Body of pancreas (tissue), 4 donors: ENCODE data around the gene KLF14. TPM values are rescaled to one million over a fixed set of nuclear protein-coding genes. Genes with fewer than 3 reads are reported as not detected.

Source experiments
- ATAC-seq: fragments of 150-250 bp; one replicate; pipeline ENCODE4 v1.9.1; 2016
- DNase-seq, 4 donors: peaks; one replicate each; pipeline ENCODE4 v3.0.0-alpha.2; 2019
- H3K27ac ChIP-seq, 4 donors: fragments of 200-600 bp; sonication (generic); 1 replicate in 3 of 4; 2 replicates in 1 of 4; pipeline versions ENCODE4 v1.5.1 to v1.6.1; 2016 to 2019; ENCODE audit warnings: mild to moderate bottlenecking in 1 of 4, mixed read lengths in 1 of 4, moderate library complexity in 1 of 4
- H3K27me3 ChIP-seq, 2 donors: fragments of 200-600 bp; sonication (generic); one replicate each; pipeline ENCODE4 v1.6.0; 2016; ENCODE audit warnings: mild to moderate bottlenecking in 1 of 2
- H3K36me3 ChIP-seq, 2 donors: fragments of 200-600 bp; sonication (generic); replicated peaks in 1 of 2; 2 replicates each; pipeline ENCODE4 v1.5.1; 2016; ENCODE audit warnings: low read depth in 2 of 2; ENCODE audit not compliant: insufficient read depth in 1 of 2
- H3K4me1 ChIP-seq: fragments of 200-600 bp; sonication (generic); one replicate; pipeline ENCODE4 v1.6.0; 2016
- H3K4me3 ChIP-seq, 2 donors: fragments of 200-600 bp; sonication (generic); 1 replicate in 1 of 2; 2 replicates in 1 of 2; pipeline ENCODE4 v1.5.1; 2016 to 2019
- H3K9me3 ChIP-seq, 3 donors: fragments of 200-600 bp; sonication (generic); 1 replicate in 2 of 3; 2 replicates in 1 of 3; pipeline ENCODE4 v1.5.1; 2016
- POLR2A ChIP-seq, 3 donors: fragments of 450-650 bp; IDR thresholded peaks; one replicate each; pipeline ENCODE4 v1.6.1; 2016; ENCODE audit warnings: antibody characterized with exemption in 3 of 3, mild to moderate bottlenecking in 2 of 3
- whole genome bisulfite sequencing, 2 donors: methylation state at CpG; one replicate each; pipeline ENCODE4 v1.1.5; 2017; 5-methylcytosine and 5-hydroxymethylcytosine counted together
- intact Hi-C: fragments of 100-400 bp; cut with DNase I; formaldehyde crosslinking; loops from one replicate; pipeline ENCODE4 v1.15.1; 2023
- total RNA-seq, 2 donors: library from RNA; depleted of rRNA; stranded (reverse); fragments of >200 nt; gene quantifications; one replicate each; pipeline ENCODE4 v1.1.0, GENCODE V29; 2016
- TF ChIP-seq, protein P1 (sequence below), 7 experiments: fragments of 450-650 bp in 4 of 7; fragments of 200-600 bp in 3 of 7; sonication (generic) in 3 of 7; IDR thresholded peaks; one replicate each; pipeline ENCODE4 v1.5.1; 2016 to 2019; ENCODE audit warnings: antibody characterized with exemption in 7 of 7

The KLF14 gene
- total RNA-seq, 2 donors from 2014 or later, result 1.6 TPM; not detected in 1

DNA sequence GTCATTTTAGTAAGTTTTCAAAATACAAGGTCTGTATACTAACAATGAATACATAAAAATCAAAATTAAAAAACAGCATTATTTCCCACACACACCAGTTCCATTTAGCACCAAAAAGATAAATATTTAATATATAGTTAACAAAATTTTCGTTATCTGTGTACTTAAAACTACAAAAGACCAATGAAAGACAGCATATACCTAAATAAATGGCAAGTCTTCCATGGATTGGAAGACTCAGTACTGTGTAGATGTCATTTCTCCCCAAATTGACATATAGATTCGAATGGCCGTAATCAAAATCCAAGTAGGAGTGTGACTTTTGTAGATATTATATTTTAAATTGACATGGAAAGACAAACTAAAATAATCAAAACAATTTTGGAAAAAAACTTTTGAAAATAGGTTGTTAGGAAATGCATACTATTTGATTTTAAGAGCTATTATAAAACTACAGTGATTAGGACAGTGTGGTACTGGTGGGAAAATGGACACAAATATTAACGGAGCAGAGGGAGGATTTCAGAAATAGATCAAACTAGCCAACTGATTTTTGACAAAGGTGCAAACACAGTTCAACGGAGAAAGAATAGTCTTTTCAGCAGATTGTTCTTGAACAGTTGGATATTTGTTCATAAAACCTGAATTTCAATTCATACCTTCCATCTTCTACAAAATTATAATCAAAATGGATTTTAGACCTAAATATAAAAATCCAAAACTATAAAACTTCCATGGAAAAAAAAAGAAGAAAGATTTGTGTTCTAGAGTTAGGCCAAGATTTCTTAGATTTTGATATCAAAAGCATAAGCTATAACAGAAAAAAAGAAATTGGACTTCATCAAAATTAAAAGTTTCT, 14.8 kb upstream of the KLF14 start:
- Histone ChIP-seq H3K9me3 (no peaks in the 10 kb centered on the region), H3K4me3 (no peak overlapping the region), H3K27ac (no peak overlapping the region), H3K27me3 (no peaks in the 10 kb centered on the region), H3K4me1 (no peaks in the 10 kb centered on the region), H3K36me3 (no peaks in the 10 kb centered on the region)
- intact Hi-C loops, result no loop called here
- 88 to 92% methylated on average over 5 of the region's 5 CpGs for WGBS, 2 donors
- no peak for ATAC-seq
- DNase-seq, result no peak
- no peak for TF ChIP-seq POLR2A (IDR thresholded peaks at IDR 0.05)
- TF ChIP-seq, protein P1, sequence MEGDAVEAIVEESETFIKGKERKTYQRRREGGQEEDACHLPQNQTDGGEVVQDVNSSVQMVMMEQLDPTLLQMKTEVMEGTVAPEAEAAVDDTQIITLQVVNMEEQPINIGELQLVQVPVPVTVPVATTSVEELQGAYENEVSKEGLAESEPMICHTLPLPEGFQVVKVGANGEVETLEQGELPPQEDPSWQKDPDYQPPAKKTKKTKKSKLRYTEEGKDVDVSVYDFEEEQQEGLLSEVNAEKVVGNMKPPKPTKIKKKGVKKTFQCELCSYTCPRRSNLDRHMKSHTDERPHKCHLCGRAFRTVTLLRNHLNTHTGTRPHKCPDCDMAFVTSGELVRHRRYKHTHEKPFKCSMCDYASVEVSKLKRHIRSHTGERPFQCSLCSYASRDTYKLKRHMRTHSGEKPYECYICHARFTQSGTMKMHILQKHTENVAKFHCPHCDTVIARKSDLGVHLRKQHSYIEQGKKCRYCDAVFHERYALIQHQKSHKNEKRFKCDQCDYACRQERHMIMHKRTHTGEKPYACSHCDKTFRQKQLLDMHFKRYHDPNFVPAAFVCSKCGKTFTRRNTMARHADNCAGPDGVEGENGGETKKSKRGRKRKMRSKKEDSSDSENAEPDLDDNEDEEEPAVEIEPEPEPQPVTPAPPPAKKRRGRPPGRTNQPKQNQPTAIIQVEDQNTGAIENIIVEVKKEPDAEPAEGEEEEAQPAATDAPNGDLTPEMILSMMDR (IDR thresholded peaks at IDR 0.05), result no peak

DNA sequence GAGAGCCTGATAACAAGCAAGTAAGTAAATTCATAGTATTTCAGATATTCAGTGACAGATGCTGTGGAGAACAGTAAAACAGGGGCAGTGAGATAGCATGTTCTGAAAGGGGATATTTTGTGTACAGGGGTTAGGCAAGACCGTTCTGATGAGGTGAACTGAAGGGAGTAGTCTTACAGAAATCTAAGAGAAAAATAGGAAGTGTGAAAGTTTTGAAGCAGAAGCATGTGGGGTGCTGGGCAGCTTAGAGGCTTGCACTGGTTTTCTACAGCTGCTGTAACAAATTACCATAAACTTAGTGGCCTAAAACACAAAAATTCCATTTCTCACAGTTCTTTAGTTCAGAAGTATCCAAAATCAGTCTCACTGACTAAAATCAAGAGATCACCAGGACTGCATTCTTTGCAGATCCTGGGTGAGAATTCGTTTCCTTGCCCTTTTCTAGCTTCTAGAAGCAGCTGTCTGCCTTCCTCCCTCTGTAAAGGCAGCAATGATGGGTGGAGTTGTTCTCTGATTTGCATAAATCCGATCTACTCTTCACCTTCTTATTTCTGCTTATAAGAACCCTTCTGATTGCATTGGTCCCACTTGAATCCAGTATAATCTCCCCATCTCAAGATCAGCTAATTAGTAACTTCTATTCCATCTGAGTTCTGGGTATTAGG, 7.5 kb upstream of the KLF14 start:
- DNase-seq, result no peak
- no peaks in the 10 kb centered on the region for H3K9me3 ChIP-seq
- intact Hi-C loops, result no loop called here
- H3K27ac ChIP-seq, result no peak overlapping the region
- H3K4me1 ChIP-seq, result no peaks in the 10 kb centered on the region
- TF ChIP-seq, protein P1 (IDR thresholded peaks at IDR 0.05), result no peak
- no peak for TF ChIP-seq POLR2A (IDR thresholded peaks at IDR 0.05)
- 54 to 62% methylated on average over 3 of the region's 3 CpGs for WGBS, 2 donors
- H3K36me3 ChIP-seq, result no peaks in the 10 kb centered on the region
- no peak for ATAC-seq
- no peak overlapping the region for H3K4me3 ChIP-seq
- no peaks in the 10 kb centered on the region for H3K27me3 ChIP-seq

DNA sequence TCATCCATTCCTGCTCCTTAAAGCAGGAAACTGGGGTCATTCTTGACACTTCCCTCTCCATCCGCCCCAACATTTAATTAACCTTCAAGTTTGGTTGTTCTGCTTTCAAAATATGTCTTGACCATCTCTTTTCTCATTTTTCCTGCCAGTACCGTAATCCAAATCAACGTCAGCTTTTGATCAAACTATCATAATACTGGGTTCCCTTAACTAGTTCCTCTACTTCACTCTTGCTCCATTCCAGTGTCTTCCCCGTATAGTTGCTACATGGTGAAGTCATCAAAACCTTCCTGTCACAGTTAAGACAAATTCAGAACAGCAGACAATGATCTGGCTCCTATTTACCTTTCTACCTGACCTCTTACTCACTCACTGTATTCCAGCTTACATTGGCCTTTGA, 6.6 kb upstream of the KLF14 start:
- intact Hi-C loops, result no loop called here
- no peak for ATAC-seq
- Histone ChIP-seq H3K4me1 (no peaks in the 10 kb centered on the region), H3K27ac (no peak overlapping the region), H3K36me3 (no peaks in the 10 kb centered on the region), H3K4me3 (no peak overlapping the region), H3K27me3 (no peaks in the 10 kb centered on the region), H3K9me3 (no peaks in the 10 kb centered on the region)
- WGBS, 2 donors, result 65 to 81% methylated on average over 4 of the region's 4 CpGs
- no peak for TF ChIP-seq POLR2A (IDR thresholded peaks at IDR 0.05)
- TF ChIP-seq, protein P1 (IDR thresholded peaks at IDR 0.05), result no peak
- DNase-seq, result no peak

DNA sequence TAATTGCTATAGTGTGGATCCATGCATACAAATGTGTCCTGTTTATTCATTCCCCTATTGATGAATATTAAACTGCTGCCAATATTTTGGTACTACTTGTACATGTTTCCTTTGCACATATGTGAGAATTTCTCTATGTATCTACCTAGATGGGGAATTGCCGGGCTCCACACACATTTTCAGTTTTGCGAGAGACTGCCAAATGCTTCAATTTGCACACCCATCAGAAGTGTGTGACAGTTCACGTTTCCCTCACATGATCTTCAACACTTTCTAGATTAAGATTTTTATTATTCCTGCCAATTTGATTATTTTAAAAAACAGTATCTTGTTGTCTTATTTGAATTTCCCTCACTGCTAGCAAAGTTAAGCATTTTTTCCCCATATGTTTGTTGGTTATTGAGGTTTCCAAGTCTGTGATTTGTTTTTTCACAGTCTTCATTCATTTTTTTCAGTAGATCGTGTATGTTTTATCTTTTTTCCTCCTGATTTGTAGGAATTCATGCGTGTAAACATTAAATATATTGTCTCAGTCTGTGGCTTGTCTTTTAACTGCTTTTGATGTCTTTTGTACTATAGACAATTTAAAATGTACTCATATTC, 2.4 kb upstream of the KLF14 start:
- no peak for ATAC-seq
- WGBS, 2 donors, result 37 to 54% methylated on average over 5 of the region's 5 CpGs
- TF ChIP-seq, protein P1 (IDR thresholded peaks at IDR 0.05), result no peak
- no peak for TF ChIP-seq POLR2A (IDR thresholded peaks at IDR 0.05)
- H3K27me3 ChIP-seq, result peaks cover 0 to 6% of the 10 kb centered on the region in 2 donors
- DNase-seq, result no peak
- H3K27ac ChIP-seq, result no peak overlapping the region
- H3K36me3 ChIP-seq, result no peaks in the 10 kb centered on the region
- H3K4me1 ChIP-seq, result peaks cover 6% of the 10 kb centered on the region
- intact Hi-C loops, result no loop called here
- H3K4me3 ChIP-seq, result no peak overlapping the region
- H3K9me3 ChIP-seq, result peaks cover 0 to 10% (median 0%) of the 10 kb centered on the region in 3 donors
